NB4 (cell line): Measurements from ENCODE around the gene GAS2L3.
"Not testable (repeated sequence)": the region's sequence is repeated elsewhere in the genome, so short reads cannot be mapped to it uniquely, and the experiment has no call there.

ENCODE experiments used
- MYC ChIP-seq: IDR thresholded peaks from 2 replicates; pipeline ENCODE4 v1.6.1; 2011; ENCODE audit warnings: low read depth, low read length
- POLR2A ChIP-seq: IDR thresholded peaks from 2 replicates; pipeline ENCODE4 v1.6.1; 2011; ENCODE audit warnings: mild to moderate bottlenecking; ENCODE audit not compliant: insufficient read length; ENCODE audit errors: extremely low read depth
- TF ChIP-seq, protein P1 (sequence below): IDR thresholded peaks from one replicate; pipeline ENCODE4 v1.5.1; 2012; ENCODE audit warnings: low read depth, low read length

DNA sequence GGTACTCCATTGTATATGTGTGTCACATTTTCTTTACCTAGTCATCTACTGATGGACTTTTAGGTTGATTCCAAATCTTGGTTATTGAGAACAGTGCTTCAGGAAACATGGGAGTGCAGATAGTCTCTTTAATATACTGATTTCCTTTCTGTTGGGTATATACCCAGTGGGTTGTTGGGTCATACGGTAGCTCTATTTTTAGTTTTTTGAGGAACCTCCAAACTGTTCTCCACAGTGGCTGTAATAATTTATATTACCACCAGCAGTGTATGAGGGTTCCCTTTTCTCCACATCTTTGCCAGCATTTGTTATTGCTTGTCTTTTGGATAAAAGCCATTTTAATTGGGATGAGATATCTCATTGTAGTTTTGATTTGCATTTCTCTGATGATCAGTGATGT lies 29.5 kb downstream of the GAS2L3 start:
- TF ChIP-seq, protein P1, sequence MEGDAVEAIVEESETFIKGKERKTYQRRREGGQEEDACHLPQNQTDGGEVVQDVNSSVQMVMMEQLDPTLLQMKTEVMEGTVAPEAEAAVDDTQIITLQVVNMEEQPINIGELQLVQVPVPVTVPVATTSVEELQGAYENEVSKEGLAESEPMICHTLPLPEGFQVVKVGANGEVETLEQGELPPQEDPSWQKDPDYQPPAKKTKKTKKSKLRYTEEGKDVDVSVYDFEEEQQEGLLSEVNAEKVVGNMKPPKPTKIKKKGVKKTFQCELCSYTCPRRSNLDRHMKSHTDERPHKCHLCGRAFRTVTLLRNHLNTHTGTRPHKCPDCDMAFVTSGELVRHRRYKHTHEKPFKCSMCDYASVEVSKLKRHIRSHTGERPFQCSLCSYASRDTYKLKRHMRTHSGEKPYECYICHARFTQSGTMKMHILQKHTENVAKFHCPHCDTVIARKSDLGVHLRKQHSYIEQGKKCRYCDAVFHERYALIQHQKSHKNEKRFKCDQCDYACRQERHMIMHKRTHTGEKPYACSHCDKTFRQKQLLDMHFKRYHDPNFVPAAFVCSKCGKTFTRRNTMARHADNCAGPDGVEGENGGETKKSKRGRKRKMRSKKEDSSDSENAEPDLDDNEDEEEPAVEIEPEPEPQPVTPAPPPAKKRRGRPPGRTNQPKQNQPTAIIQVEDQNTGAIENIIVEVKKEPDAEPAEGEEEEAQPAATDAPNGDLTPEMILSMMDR, result not testable (repeated sequence)
- TF ChIP-seq POLR2A, MYC: not testable (repeated sequence)
